Measurements from ENCODE around the gene NCOA7.

DNA sequence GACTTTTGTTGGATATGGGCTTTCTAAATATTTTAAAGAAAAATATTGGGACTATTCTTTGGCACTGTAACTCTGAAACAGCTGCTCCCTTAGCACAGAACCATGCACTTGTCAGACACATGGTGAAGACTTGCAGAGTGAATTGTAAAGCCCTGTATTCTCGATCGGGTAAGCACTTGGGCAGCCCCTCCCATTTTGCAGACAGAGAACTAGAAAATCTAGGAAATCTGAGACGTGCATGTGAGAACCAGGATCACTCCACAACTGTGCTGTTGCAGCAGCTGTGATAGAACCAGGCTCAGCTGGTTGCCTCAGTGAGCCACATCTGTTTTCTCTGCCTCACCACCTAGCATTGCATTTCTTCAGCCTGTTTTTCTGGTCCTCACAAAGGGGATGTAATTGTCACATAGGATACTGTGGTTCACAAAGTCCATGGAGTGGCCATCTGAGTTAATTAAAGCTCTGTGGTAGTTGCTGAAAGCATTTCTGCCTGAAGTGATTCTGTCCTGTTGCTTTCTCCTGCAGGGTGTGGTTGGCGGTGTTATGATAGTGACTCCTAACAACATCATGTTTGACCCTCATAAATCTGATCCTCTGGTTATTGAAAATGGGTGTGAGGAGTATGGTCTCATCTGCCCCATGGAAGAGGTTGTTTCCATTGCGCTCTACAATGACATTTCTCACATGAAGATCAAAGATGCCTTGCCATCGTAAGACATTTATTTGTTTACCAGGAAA is 94.0 kb downstream of the NCOA7 start:
- TF ChIP-seq, protein P1, sequence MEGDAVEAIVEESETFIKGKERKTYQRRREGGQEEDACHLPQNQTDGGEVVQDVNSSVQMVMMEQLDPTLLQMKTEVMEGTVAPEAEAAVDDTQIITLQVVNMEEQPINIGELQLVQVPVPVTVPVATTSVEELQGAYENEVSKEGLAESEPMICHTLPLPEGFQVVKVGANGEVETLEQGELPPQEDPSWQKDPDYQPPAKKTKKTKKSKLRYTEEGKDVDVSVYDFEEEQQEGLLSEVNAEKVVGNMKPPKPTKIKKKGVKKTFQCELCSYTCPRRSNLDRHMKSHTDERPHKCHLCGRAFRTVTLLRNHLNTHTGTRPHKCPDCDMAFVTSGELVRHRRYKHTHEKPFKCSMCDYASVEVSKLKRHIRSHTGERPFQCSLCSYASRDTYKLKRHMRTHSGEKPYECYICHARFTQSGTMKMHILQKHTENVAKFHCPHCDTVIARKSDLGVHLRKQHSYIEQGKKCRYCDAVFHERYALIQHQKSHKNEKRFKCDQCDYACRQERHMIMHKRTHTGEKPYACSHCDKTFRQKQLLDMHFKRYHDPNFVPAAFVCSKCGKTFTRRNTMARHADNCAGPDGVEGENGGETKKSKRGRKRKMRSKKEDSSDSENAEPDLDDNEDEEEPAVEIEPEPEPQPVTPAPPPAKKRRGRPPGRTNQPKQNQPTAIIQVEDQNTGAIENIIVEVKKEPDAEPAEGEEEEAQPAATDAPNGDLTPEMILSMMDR (IDR thresholded peaks at IDR 0.05), result no peak
- no peak for TF ChIP-seq POLR2A (IDR thresholded peaks at IDR 0.05)

Measured in adrenal gland (tissue), 5 donors.